ENCODE results near the gene RAD21L1. TPM values are rescaled to one million over a fixed set of nuclear protein-coding genes. Genes with fewer than 3 reads are reported as not detected.

The RAD21L1 gene
- total RNA-seq, 1 donor from 2014 or later = not detected

DNA sequence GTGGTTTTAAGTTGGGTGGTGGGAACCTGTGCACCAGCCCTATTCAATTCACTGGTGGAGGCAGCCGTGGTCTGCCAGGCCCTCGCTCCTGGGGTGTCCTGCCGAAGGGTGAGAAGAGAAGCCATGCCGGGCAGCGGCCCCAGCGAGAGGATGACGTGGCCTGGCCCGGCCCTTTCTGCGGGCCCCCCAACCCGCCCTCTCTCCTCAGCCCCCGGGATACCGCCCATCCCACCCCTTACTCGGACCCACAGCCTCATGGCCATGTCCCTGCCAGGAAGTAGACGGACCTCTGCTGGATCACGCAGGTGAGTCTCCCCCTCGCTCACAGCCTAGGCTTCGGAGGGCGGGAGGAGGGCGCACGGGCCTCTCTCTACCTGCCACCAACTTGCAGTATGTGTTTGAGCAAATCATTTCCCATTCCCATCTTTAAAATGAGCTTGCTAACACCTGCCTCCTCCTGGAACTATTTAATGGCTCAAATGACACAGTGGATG is 70.3 kb downstream of the RAD21L1 start:
- no peak for DNase-seq (ENCODE audit: low spot score)
- Mint-ChIP-seq H3K9me3 (no peaks in the 10 kb centered on the region), H3K4me3 (no peak overlapping the region), H3K36me3 (no peaks in the 10 kb centered on the region), H3K27me3 (ENCODE audit: insufficient read depth, low read depth) (no peaks in the 10 kb centered on the region), H3K27ac (no peak overlapping the region), H3K4me1 (peaks cover 11% of the 10 kb centered on the region)
- H3K79me2 ChIP-seq (ENCODE audit: low read depth) = no peaks in the 10 kb centered on the region
- no peaks in the 10 kb centered on the region for H3K27me3 ChIP-seq
- H3K4me1 ChIP-seq = peaks cover 10% of the 10 kb centered on the region
- TF ChIP-seq EZH2 (IDR thresholded peaks at IDR 0.05) = no peak
- TF ChIP-seq, protein P1, sequence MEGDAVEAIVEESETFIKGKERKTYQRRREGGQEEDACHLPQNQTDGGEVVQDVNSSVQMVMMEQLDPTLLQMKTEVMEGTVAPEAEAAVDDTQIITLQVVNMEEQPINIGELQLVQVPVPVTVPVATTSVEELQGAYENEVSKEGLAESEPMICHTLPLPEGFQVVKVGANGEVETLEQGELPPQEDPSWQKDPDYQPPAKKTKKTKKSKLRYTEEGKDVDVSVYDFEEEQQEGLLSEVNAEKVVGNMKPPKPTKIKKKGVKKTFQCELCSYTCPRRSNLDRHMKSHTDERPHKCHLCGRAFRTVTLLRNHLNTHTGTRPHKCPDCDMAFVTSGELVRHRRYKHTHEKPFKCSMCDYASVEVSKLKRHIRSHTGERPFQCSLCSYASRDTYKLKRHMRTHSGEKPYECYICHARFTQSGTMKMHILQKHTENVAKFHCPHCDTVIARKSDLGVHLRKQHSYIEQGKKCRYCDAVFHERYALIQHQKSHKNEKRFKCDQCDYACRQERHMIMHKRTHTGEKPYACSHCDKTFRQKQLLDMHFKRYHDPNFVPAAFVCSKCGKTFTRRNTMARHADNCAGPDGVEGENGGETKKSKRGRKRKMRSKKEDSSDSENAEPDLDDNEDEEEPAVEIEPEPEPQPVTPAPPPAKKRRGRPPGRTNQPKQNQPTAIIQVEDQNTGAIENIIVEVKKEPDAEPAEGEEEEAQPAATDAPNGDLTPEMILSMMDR (IDR thresholded peaks at IDR 0.05) = no peak
- H3K9me3 ChIP-seq (ENCODE audit: low read depth) = no peaks in the 10 kb centered on the region
- no peak overlapping the region for H3K4me3 ChIP-seq
- no peak overlapping the region for H3K27ac ChIP-seq
- H3K9ac ChIP-seq = no peak overlapping the region
- H3F3A ChIP-seq (ENCODE audit: low read depth) = no peaks in the 10 kb centered on the region
- H4K20me1 ChIP-seq (ENCODE audit: low read depth) = no peaks in the 10 kb centered on the region
- no peak overlapping the region for H3K4me2 ChIP-seq
- H3K36me3 ChIP-seq = no peaks in the 10 kb centered on the region
- H2AFZ ChIP-seq (replicated peaks) = no peak overlapping the region

GRCh38 chr20:1296922-1297321 is 71.1 kb downstream of the RAD21L1 start:
- H3K27me3 Mint-ChIP-seq (ENCODE audit: insufficient read depth, low read depth) = no peaks in the 10 kb centered on the region
- no peaks in the 10 kb centered on the region for H3K9me3 Mint-ChIP-seq
- Histone ChIP-seq H3K27ac (no peak overlapping the region), H3K4me1 (peaks cover 13% of the 10 kb centered on the region), H3K79me2 (ENCODE audit: low read depth) (no peaks in the 10 kb centered on the region), H3K27me3 (no peaks in the 10 kb centered on the region), H3K9me3 (ENCODE audit: low read depth) (no peaks in the 10 kb centered on the region), H3K36me3 (no peaks in the 10 kb centered on the region), H3K4me3 (no peak overlapping the region), H4K20me1 (ENCODE audit: low read depth) (no peaks in the 10 kb centered on the region), H3K9ac (no peak overlapping the region), H3K4me2 (no peak overlapping the region), H2AFZ (replicated peaks) (no peak overlapping the region), H3F3A (ENCODE audit: low read depth) (no peaks in the 10 kb centered on the region)
- TF ChIP-seq, protein P1 (IDR thresholded peaks at IDR 0.05) = no peak
- no peak for TF ChIP-seq EZH2 (IDR thresholded peaks at IDR 0.05)
- TF ChIP-seq EZH2phosphoT487 (IDR thresholded peaks at IDR 0.05) = no peak
- no peaks in the 10 kb centered on the region for H3K36me3 Mint-ChIP-seq
- no peak overlapping the region for H3K4me3 Mint-ChIP-seq
- no peak for DNase-seq (ENCODE audit: low spot score)
- H3K27ac Mint-ChIP-seq = no peak overlapping the region
- H3K4me1 Mint-ChIP-seq = peaks cover 14% of the 10 kb centered on the region

- peaks cover 14% of the 10 kb centered on the region for H3K4me1 Mint-ChIP-seq
- H3K9me3 Mint-ChIP-seq = no peaks in the 10 kb centered on the region
- H3K27ac Mint-ChIP-seq = no peak overlapping the region
- Histone ChIP-seq H4K20me1 (ENCODE audit: low read depth) (no peaks in the 10 kb centered on the region), H3K4me2 (no peak overlapping the region), H3K27ac (no peak overlapping the region), H3K4me3 (no peak overlapping the region), H3K79me2 (ENCODE audit: low read depth) (no peaks in the 10 kb centered on the region), H3K9me3 (ENCODE audit: low read depth) (no peaks in the 10 kb centered on the region), H2AFZ (replicated peaks) (no peak overlapping the region), H3K27me3 (no peaks in the 10 kb centered on the region), H3K9ac (no peak overlapping the region), H3K4me1 (peaks cover 13% of the 10 kb centered on the region), H3F3A (ENCODE audit: low read depth) (no peaks in the 10 kb centered on the region), H3K36me3 (no peaks in the 10 kb centered on the region)
- H3K27me3 Mint-ChIP-seq (ENCODE audit: insufficient read depth, low read depth) = no peaks in the 10 kb centered on the region
- TF ChIP-seq EZH2phosphoT487 (IDR thresholded peaks at IDR 0.05) (no peak), EZH2 (IDR thresholded peaks at IDR 0.05) (no peak)
- TF ChIP-seq, protein P1 (IDR thresholded peaks at IDR 0.05) = no peak
- H3K4me3 Mint-ChIP-seq = no peak overlapping the region
- H3K36me3 Mint-ChIP-seq = no peaks in the 10 kb centered on the region
- DNase-seq (ENCODE audit: low spot score) = no peak
Measured at GRCh38 chr20:1297486-1297885, 71.6 kb downstream of the RAD21L1 start.
